NAMALWA (cell line): ENCODE data around the gene LZTR1.
"Not testable (repeated sequence)": the region's sequence is repeated elsewhere in the genome, so short reads cannot be mapped to it uniquely, and the experiment has no call there.

ENCODE experiments used
- DNase-seq: peaks from one replicate; pipeline ENCODE4 v3.0.0-alpha.2; 2015; ENCODE audit warnings: low spot score

The LZTR1 gene

DNA sequence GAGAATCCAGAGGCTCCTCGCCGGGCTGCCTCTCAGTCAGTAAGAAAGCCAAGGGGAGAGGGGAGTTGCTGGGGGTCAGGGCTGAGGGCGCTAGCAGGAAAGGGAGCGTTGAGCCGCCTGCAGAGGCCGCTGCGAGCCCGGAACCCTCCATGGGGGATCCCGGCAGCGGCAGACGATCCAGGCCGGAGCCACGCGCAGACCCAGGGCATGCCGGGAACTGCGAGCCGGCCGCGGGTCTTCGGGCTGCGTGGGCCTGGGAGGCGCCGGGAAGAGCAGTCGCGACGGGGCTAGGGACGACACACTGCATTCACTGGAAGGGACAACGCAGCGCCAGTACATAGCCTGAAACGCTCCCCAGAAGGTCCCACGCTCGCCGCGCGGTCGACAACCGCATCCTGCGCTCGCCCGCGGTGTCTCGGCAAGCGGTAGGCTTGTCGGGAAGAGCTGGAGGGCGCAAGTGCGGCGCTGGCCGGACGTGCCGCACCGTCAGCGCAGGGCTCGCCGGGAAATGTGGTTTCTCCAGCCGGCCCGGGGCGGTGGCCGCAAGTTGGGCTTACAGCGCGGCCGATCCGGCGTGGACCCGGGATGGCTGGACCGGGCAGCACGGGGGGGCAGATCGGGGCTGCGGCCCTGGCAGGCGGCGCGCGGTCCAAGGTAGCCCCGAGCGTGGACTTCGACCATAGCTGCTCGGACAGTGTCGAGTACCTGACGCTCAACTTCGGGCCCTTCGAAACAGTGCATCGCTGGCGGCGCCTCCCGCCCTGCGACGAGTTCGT, at the start of gene LZTR1:
Gene LZTR1 (plus strand): TSS at position 511 of the 776 bp plus-strand sequence. CDS start 75 bp downstream, at position 586.
- peak; percentile 77 for DNase-seq

DNA sequence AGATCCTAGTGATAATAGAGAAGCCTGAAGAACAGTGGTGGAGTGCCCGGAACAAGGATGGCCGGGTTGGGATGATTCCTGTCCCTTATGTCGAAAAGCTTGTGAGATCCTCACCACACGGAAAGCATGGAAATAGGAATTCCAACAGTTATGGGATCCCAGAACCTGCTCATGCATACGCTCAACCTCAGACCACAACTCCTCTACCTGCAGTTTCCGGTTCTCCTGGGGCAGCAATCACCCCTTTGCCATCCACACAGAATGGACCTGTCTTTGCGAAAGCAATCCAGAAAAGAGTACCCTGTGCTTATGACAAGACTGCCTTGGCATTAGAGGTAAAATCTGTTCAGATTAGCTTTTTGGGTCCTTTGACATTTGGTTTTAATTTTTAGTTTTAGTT, 48.2 kb upstream of the LZTR1 start:
- DNase-seq: no peak

DNA sequence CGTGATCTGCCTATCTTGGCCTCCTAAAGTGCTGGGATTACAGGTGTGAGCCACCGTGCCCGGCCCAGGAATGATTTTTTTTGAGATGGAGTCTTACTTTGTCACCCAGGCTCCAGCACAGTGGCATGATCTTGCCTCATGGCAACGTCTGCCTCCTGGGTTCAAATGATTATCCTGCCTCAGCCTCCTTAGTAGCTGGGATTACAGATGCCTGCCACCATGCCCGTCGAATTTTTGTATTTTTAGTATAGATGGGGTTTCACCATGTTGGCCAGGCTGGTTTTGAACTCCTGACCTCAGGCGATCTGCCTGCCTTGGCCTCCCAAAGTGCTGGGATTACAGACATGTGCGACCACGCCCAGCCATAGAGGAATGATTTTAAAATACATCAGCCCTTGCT, 47.0 kb upstream of the LZTR1 start:
- not testable (repeated sequence) for DNase-seq

DNA sequence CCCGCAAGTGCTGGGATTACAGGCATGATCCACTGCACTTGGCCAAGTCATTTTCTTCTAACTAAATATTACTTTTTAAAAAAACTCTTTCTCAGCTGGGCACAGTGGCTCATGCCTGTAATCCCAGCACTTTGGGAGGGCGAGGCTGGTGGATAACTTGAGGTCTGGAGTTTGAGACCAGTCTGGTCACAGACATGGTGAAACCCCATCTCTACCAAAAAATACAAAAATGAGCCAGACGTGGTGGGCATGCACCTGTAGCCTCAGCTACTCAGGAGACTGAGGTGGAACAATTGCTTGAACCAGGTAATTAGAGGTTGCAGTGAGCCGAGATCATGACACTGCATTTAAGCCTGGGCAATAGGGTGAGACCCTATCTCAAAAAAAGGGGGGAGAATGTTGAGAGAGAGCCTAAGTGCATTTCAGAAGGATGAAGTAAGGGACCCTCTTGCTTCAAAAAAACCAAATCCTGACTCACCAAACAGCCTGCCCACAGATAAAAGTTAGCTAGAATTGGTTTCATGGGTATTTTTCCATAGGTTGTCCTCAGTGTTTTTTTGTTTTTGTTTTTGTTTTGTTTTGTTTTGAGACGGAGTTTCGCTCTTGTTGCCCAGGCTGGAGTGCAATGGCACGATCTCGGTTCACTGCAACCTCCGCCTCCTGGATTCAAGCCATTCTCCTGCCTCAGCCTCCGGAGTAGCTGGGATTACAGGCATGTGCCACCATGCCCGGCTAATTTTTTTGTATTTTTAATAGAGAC, 46.1 kb upstream of the LZTR1 start:
- not testable (repeated sequence) for DNase-seq

DNA sequence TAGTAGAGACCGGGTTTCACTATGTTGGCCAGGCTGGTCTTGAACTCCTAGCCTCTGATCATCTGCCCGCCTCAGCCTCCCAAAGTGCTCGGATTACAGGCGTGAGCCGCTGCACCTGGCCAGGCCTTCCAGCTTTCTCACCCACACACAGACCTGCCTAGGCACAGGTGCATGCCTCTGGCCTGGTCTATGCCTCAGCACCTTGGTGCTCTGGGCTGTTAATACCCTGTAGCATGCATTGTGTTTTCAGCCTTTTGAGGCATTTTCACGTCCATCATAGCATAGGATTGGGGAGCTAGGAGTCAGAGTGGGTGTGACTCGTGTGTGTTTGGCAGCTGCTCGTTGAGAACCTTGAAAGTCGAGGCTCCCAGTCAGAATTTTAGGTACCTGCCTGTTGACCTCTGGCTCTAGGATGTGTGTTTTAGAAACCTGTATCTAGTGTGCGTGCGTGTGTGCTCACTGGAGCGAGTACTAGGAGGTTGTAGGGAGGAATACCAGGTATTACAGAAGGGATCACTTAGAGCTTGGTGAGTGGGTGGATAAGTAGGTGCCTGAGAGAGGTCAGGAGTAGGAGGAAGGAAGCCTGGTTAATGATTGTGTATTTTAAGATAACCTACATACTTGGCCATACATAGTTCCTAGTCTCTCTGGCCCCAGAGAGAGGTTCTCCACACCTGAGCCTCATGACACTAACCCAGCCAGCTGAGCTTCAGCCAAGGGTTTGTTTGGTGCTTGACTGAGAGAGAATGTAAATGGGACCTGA, 44.9 kb upstream of the LZTR1 start:
- DNase-seq: no peak

DNA sequence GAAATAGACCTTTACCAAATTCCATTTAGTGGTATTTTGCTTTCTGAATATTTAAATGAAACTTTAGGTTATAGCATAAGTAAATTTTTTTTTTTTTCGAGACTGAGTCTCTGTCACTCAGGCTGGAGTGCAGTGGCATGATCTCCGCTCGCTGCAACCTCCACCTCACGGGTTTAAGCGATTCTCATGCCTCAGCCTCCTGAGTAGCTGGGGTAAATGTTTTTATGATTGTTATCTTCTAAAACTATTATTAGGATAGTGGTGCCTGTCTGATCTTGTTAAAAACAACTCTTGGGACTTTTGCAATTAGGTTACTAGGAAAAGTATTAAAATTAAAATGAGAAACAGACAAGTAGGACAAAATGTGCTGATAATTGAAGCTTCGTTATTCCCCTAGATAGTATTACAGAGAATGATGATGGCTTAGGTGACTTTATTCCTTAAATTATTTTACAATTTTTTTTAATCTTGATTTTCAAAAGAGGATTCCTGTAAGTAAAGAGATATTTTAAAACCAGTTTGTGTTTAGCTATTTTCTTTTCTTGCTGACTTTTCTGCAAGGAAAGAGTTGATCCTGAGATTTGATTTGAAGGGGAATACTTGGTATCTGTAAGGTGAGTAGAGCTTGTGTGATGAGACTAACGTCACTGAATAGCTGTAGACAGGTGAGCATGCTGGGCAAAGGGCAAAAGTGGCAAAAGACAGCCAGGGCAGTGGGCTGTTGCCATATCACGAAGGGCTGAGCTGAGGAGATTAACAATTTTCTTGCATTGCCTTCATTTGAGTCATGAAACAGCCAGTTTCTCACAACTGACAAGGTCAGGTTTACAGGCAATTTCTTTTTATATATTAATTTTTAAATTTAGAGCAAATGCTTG, 44.1 kb upstream of the LZTR1 start:
- no peak for DNase-seq

DNA sequence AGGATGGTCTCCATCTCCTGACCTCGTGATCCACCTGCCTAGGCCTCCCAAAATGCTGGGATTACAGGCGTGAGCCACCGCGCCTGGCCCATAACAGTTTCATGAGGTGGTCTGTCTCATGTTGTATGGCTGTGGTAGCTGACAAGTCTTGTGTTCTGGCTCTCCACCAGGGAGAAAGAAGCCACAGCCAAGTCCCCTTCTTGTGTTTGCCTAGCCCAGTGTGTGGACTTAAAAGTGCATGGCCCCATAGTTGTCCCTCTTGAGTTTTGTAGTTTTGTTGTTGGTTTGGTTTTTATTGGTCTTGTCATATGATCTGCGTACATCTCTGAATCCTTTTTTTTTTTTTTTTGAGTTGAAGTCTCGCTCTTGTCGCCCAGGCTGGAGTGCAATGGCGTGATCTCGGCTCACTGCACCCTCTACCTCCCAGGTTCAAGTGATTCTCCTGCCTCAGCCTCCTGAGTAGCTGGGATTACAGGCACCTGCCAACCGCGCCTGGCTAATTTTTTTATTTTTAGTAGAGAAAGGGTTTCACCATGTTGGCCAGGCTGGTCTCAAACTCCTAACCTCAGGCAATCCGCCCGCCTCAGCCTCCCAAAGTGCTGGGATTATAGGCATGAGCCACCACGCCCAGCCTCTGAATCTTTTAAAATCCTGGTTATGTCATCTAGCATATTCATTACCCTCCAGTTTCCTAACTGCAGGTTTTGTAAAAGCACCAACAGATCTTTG, 42.5 kb upstream of the LZTR1 start:
- not testable (repeated sequence) for DNase-seq

DNA sequence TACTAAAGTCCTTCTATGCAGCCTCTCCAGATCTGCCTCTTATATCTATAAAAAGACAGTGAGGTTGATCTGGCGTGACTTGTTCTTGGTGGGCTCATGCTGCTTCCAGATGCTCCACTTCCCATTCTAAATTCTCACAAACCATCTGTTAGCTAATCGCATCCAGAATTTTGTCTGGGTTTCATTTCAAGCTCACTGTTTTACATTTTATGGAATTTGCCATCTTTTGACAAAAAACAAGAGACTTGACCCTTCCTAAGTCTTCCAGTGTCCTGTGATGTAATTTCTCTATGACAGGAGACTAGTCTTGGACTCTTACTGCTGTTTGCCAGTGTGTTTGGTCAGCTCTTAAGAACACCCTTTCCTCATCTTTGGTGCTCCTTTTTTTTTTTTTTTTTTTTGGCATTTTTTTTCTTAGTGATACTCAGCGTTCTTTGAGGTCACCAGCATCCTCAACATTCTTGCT, 41.9 kb upstream of the LZTR1 start:
- no peak for DNase-seq

DNA sequence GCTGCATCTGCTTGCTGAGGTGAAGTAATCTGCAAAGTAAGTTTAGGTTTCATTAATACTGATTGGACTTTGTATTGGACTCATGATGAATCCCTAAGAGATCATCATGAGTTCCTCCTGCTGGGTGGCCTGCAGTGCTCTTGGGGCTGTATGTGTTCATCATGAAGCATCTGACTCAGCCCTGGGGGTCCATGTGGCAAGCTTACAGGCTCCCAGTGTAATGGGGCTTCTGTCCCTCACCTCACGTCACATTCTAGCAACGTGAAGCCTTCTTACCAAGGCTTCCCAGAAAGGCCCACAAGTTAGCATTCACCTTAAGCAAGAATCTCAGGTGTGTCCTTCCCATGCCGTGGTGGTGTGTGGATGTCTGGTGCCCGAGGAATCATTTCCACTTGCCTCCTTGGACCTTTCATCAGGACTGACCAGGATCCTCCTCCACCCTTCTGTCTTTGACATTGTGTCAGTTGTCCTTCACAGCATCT, 41.2 kb upstream of the LZTR1 start:
- no peak for DNase-seq

DNA sequence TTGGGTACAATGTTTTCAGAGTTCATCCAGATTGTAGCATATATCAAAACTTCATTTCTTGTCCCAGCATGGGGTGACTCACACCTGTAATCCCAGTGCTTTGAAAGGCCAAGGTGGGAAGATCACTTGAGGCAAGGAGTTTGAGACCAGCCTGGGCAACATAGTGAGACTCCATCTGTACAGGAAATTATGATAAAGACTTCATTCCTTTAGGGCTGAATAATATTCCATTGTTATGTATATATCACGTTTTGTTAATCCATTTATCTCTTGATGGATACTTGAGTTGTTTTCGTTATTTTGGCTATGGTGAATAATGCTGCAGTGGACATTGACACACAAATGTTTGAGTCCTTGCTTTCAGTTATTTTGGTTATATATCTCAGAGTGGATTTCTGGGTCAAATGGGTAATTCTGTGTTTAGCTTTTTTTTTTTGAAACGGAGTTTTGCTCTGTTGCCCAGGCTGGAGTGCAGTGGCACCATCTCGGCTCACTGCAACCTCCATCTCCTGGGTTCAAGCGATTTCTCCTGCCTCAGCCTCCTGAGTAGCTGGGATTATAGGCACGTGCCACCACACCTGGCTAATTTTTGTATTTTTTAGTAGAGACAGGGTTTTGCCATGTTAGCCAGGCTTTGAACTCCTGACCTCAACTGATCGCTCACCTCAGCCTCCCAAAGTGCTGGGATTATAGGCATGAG, 39.7 kb upstream of the LZTR1 start:
- DNase-seq: not testable (repeated sequence)

DNA sequence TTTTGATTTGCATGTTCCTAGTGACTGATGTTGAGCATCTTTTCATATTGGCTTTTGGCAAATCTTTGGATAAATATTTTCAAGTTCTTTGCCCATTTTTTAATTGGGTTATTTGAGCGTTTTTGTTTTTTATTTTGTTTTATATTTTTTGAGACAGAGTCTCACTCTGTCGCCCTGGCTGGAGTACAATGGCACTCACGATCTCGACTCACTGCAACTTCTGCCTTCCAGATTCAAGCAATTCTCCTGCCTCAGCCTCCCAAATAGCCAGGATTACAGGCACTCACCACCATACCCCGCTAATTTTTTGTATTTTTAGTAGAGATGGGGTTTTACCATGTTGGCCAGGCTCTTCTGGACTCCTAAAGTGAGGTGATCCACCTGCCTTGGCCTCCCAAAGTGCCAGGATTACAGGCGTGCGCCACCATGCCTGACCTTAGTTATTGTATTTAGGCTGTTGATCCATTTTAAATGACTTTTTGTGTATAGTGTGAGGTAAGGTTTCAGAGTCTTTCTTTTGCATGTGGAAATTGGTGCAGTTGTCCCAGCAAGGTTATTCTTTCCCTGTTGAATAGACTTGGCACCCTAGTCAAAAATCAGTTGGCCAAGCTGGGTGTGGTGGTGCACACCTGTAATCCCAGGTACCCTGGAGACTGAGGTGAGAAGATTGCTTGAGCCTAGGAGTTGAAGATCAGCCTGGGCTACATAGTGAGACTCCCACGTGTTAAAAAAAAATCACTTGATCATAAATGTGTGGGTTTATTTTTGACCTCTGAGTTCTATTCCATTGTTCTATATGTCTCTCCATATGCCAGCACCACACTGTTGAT, 38.8 kb upstream of the LZTR1 start:
- no peak for DNase-seq

DNA sequence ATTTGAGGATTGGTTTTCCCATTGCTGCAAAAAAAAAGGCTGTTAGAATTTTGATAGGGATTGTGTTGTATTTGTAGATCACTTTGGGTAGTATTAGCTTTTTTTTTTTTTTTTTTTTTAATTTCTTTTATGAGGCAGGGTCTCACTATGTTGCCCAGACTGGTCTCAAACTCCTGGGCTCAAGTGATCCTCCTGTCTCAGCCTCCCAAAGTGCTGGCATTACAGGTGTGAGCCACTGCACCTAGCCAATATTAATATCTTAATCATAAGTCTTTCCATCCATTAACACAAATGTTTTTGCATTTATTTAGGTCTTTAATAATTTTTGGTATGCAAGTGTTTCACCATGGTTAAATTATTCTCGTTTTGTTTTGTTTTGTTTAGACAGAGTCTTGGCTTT, 38.1 kb upstream of the LZTR1 start:
- DNase-seq: no peak

DNA sequence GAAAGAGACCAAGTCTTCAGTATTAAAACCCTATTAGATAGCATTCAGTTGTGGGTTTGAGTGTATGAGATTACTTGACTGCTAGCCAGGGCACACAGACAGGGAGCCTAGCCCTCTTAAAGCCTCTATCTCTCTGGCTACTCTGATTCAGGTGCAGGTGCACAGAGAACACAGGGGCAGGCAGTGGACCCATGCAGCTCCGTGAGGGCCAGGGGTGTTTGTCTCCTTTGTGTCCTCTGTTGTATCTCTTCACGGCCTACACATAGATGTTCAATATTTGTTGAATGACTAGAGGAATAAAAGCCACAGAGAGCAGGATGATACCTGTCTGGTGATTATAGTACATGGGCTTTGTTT, 36.5 kb upstream of the LZTR1 start:
- DNase-seq: no peak

DNA sequence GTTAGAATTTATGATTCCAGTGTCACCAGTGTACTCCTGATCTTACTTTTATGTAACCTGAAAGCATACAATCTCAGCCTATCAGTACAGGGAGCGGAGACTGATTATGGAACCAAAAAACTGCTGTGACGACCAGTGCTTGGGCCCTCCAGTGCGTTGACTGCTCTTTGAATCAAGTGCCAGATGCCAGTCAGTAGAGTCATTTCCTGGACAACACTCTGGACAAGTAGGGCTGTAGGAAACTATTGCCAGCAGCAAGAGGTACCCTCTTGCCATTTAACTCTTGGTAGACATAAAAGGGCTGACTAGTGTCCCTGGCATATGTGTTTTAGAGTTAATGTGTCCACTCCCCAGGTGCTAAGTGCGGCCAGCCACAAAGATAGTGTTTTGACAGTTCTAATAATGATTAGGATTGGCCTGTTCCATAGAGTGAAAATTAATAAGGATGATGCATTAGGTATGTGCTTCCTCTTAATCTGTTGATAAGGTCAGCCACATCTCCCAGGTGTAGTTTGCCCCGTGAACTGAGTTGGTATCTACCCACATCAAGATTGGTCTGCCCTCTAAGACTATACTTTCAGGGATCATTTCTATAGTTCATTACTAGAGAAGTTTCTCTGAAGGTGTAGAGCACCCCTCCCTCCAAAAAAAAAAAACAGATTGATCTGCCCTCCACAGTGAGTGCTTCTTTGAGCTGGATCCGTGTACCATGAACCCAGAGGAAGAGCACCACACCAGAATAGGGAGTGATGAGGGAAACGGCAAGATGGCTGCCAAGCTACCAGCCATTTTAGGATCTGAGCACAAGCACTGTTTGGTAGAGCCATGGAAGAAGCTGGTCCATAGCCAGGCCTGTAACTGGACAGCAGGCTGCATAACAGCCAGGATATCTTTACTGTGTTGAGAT, 35.8 kb upstream of the LZTR1 start:
- DNase-seq: no peak

DNA sequence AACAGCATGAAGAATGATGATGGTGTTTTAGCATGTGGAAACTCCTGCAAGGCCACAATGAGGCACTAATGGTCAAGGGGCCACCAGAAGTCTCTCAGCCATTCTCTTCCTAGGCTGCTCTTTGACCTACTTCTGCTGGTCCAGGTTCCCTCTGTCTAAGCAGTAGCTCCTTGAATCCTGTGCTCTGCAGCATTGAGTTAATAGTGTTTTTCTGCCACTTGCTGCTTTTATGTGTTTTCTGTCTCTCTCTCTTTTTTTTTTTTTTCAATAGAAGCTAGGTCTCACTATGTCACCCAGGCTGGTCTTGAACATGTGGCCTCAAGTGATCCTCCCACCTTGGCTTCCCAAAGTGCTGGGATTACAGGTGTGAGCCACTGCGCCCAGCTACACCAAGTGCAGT, 35.1 kb upstream of the LZTR1 start:
- no peak for DNase-seq

DNA sequence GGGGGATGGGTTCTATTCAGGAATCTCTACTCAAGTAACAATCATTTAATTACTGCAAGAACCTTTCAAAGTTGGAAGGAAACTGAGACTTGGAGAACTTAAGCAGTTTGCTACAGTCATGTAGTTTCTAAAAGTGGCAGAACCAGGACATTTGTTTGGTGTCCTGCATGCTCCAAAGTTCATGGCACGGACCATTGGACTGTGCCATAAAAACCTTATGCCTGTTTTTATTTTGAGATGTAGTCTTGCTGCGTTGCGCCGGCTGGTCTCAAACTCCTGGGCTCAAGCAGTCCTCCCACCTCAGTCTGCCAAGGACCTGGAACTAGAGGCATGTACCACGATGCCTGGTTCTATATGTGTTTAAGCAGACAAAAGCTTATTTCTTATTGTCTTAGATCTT, 33.6 kb upstream of the LZTR1 start:
- no peak for DNase-seq

DNA sequence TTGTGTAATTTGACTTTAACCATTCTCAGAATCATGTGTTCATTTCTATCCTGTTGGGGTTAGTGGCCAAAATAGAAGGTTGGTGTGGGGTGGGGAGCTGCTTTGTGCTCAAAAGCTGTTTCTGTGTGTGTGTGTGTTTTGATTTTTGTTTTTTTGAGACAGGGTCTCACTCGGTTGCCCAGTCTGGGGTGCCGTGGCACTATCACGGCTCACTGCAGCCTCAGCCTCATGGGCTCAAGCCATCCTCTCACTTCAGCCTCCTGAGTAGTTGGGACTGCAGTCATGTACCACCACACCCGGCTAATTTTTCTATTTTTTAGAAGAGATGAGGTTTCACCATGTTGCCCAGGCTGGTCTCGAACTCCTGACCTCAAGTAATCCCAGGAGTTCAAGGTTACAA, 33.1 kb upstream of the LZTR1 start:
- DNase-seq: no peak

DNA sequence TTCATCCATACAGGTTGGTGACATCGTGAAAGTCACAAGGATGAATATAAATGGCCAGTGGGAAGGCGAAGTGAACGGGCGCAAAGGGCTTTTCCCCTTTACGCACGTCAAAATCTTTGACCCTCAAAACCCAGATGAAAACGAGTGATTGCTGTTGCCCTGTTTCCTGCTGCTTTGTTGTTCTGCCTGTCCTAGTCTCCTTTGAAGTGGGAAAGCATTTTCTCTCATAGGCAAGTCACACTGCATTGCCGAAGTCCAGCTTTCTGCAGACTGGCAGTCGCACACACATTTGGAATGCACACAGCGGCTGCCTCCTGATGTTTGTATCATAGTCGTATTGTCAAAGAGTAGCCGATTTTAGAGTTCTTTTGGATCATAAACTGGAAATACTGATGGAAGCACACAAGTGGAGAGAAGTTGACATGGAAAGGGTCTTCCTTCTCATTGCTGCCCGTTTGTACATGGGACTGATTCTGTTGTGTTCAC, 32.4 kb upstream of the LZTR1 start:
- no peak for DNase-seq
